ENCODE results near the gene CEP170. TPM values are rescaled to one million over a fixed set of nuclear protein-coding genes. Genes with fewer than 3 reads are reported as not detected.
"Not testable (repeated sequence)": the region's sequence is repeated elsewhere in the genome, so short reads cannot be mapped to it uniquely, and the experiment has no call there.

CEP170 gene
- total and polyA plus RNA-seq, 5 donors: 14.9 to 44.3 (median 39.6) TPM

DNA sequence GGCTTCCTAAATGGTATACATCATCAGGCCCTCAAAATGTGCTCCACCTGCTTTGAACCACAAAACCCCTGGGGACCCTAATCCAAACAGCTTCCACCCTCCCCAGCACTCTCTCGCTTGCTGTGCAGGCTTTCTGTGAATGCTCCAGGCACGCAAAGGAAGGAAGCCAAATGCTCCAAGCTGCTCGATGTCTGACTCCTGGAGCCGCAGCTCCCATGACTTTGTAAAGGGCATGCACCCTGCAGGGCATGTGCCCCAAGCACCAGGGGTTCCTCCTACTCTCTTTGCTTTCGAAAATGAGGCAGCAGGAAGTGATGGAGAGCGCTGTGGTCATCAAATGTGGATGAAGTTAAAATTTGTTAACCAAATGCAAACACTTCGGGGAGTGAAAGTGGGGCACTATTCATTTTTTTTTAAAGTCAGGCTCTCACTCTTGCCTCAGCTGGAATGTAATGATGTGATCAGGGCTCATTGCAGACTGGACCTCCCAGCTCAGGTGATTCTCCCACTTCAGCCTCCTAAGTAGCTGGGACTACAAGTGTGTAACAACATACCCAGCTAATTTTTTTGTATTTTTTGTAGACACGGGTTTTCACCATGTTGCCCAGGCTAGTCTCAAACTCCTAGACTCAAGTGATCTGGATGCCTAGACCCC lies 140.9 kb downstream of the CEP170 start:
- H3K9me3 ChIP-seq (ENCODE audit: control insufficient read depth, low read length); H3K27ac ChIP-seq (ENCODE audit: low read length); H3K27me3 ChIP-seq (ENCODE audit: control insufficient read depth, insufficient read depth); H3K4me3 ChIP-seq (ENCODE audit: low read length); DNase-seq; H3K4me1 ChIP-seq (ENCODE audit: control insufficient read depth, insufficient read depth, low read length); intact Hi-C loops (cut with DNase I): not testable (repeated sequence)
- ATAC-seq: peak in 1 of 2 donors; percentile 39
- 23% methylated on average over 8 of the region's 8 CpGs for WGBS

DNA sequence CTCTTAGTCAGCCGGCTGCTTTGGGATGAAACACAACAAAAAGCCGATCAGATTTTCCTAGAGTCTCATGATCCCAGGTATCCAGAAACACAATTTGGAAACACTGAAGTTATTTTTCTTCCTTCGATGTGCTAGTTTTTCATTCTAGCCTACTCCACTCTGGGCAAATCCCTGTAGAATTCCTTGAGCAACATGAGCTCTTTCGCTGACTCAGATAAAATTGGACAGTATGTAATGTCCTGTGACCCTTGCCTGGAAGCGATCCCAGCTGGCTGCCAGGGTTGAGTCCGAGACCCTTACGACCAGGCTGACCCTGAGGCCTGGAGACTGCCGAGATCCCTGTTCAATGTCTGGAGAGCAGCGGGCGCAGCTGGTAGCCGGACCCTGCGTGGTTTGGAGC lies 147.9 kb downstream of the CEP170 start:
- H3K27me3 ChIP-seq (ENCODE audit: control insufficient read depth, insufficient read depth); H3K9me3 ChIP-seq (ENCODE audit: control insufficient read depth, low read length); H3K4me1 ChIP-seq (ENCODE audit: control insufficient read depth, insufficient read depth, low read length); DNase-seq; H3K4me3 ChIP-seq (ENCODE audit: low read length); H3K27ac ChIP-seq (ENCODE audit: low read length); ATAC-seq; intact Hi-C loops (cut with DNase I): not testable (repeated sequence)
- 79% methylated on average over 12 of the region's 12 CpGs for WGBS

DNA sequence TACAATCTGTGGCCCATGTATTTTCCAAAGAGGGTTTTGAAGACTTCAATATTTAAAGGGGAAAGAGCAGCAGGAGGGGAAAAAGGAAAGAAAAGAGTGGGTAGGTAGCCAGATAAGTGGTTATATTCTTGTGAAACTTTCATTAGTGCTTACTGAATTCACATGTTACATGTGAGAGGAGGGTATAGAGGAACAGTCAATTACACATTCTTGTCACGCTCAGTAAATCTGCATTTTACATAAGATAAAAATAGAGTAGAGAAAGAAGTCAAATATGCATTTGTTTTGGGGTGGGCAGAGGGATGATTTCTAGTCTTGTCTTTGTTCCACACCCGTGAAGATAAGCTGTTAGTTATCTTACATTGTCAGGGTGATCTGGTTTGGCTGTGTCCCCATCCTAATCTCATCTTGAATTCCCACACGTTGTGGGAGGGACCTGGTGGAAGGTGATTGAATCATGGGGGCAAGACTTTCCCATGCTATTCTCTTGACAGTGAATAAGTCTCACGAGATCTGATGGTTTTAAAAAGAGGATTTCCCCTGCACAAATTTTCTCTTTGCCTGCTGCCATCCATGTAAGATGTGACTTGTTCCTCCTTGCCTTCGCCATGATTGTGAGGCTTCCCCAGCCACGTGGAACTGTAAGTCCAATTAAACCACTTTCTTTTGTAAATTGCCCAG lies 149.3 kb downstream of the CEP170 start:
- not testable (repeated sequence) for DNase-seq, ATAC-seq
- 48% methylated on average over 6 of the region's 6 CpGs for WGBS

DNA sequence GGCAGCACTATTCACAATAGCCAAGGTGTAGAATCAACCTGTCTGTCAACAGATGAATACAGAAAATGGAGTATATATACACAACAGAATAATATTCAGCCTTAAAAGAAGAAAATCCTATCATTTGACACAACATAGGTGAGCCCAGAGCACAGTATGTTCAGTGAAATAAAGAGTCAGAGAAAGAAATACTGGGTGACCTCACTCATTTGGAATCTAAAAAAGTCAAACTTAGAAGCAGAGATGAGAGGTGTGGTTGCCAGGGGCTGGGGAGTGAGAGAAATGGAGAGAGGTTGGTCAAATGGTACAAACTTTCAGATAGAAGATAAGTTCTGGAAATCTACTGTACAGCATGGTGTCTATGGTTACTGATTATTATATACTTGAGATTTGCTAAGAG lies 150.0 kb downstream of the CEP170 start:
- H3K27ac ChIP-seq (ENCODE audit: low read length); H3K9me3 ChIP-seq (ENCODE audit: control insufficient read depth, low read length); intact Hi-C loops (cut with DNase I); H3K27me3 ChIP-seq (ENCODE audit: control insufficient read depth, insufficient read depth); ATAC-seq; H3K4me3 ChIP-seq (ENCODE audit: low read length); H3K4me1 ChIP-seq (ENCODE audit: control insufficient read depth, insufficient read depth, low read length); DNase-seq: not testable (repeated sequence)

More for the DNA sequence above, 149.3 kb downstream of the CEP170 start:
- H3K27ac ChIP-seq (ENCODE audit: low read length); H3K4me1 ChIP-seq (ENCODE audit: control insufficient read depth, insufficient read depth, low read length); H3K27me3 ChIP-seq (ENCODE audit: control insufficient read depth, insufficient read depth); H3K4me3 ChIP-seq (ENCODE audit: low read length); intact Hi-C loops (cut with DNase I); H3K9me3 ChIP-seq (ENCODE audit: control insufficient read depth, low read length): not testable (repeated sequence)

DNA sequence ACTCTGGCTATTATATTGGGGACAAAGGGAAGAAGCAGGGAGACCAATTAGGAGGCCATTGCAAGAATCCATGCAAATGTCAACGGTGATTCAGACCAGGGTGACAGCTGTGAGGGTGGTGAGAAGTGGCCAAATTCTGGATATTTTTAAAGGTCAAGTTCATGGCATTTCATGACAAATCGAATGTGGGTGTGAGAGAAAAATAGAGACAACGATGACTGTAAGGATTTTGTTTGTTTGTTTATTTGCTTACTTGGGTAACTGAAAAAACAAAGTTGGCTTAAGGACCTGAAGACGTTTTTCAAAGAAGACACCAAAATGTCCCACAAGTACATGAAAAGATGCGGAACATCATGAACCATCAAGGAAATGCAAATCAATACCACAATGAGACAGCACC lies 150.6 kb downstream of the CEP170 start:
- 79% methylated on average over 5 of the region's 5 CpGs for WGBS

DNA sequence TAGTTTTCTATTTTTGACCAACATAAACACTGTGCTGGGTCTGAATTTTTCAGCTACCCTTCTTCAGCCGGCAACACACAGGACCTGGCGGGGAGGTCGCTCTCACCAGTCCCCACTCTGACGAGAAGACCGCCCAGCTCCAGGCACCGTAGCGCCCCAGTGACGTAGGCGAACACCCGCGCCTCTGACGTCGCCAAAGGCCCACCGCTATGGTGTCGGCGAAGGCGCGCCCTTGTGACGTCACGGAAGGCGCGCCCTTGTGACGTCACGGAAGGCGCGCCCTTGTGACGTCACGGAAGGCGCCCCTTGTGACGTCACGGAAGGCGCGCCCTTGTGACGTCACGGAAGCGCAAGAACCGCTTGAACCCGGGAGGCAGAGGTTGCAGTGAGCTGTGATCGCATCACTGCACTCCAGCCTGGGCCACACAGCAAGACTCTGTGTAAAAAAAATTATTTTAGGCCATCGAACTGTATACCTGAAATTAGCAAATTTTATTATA lies 153.5 kb downstream of the CEP170 start:
- H3K27ac ChIP-seq (ENCODE audit: low read length); H3K4me3 ChIP-seq (ENCODE audit: low read length); intact Hi-C loops (cut with DNase I); H3K4me1 ChIP-seq (ENCODE audit: control insufficient read depth, insufficient read depth, low read length); H3K9me3 ChIP-seq (ENCODE audit: control insufficient read depth, low read length); H3K27me3 ChIP-seq (ENCODE audit: control insufficient read depth, insufficient read depth): not testable (repeated sequence)
- ATAC-seq: peak in 1 of 2 donors; percentile 63
- 23% methylated on average over 40 of the region's 40 CpGs for WGBS
- peak in 2 of 3 donors; percentile 76 to 84 for DNase-seq

More for the DNA sequence above, 150.6 kb downstream of the CEP170 start:
- H3K27me3 ChIP-seq (ENCODE audit: control insufficient read depth, insufficient read depth); H3K9me3 ChIP-seq (ENCODE audit: control insufficient read depth, low read length); H3K4me1 ChIP-seq (ENCODE audit: control insufficient read depth, insufficient read depth, low read length); H3K27ac ChIP-seq (ENCODE audit: low read length); ATAC-seq; DNase-seq; H3K4me3 ChIP-seq (ENCODE audit: low read length); intact Hi-C loops (cut with DNase I): not testable (repeated sequence)

DNA sequence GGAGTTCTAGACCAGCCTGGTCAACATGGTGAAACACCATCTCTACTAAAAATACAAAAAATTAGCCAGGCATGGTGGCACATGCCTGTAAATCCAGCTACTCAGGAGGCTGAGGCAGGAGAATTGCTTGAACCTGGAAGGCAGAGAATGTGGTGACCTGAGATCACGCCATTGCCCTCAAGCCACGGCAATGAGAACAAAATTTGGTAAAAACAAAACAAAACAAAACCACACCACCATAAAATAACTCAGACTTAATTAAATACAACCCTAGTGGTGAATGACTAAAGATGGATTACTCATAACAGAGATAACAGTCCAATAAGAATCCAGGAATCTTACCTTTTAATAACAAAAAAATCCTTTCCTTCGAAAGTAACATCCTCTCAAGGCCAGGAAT lies 167.7 kb downstream of the CEP170 start:
- H3K9me3 ChIP-seq (ENCODE audit: control insufficient read depth, low read length); H3K27ac ChIP-seq (ENCODE audit: low read length); H3K4me3 ChIP-seq (ENCODE audit: low read length); intact Hi-C loops (cut with DNase I); H3K27me3 ChIP-seq (ENCODE audit: control insufficient read depth, insufficient read depth); DNase-seq; ATAC-seq; H3K4me1 ChIP-seq (ENCODE audit: control insufficient read depth, insufficient read depth, low read length): not testable (repeated sequence)
- 85% methylated on average over 3 of the region's 3 CpGs for WGBS

Other genes with a start within 250 kb of the CEP170 start
- 10 to 100 TPM; 22.7 to 31.7 (median 27.5) TPM for gene SDCCAG8, start 760 bp upstream of the CEP170 start, total RNA-seq
- gene SDCCAG8, start 760 bp upstream of the CEP170 start, polyA plus RNA-seq: 16.9 TPM